Gastrocnemius medialis (tissue), 4 donors: Measurements from ENCODE around the gene YTHDF1.

Experiments
- POLR2A ChIP-seq, 2 donors: fragments of 450-650 bp; IDR thresholded peaks; one replicate each; pipeline ENCODE4 v1.6.1; 2017; ENCODE audit warnings: antibody characterized with exemption in 2 of 2, mild to moderate bottlenecking in 2 of 2, moderate library complexity in 2 of 2
- TF ChIP-seq, protein P1 (sequence below), 5 experiments: fragments of 450-650 bp in 3 of 5; fragments of 200-600 bp in 2 of 5; sonication (generic) in 2 of 5; IDR thresholded peaks in 4 of 5; conservative IDR thresholded peaks in 1 of 5; 1 replicate in 4 of 5; 2 replicates in 1 of 5; pipeline ENCODE4 v1.5.1; 2016 to 2019; ENCODE audit warnings: antibody characterized with exemption in 5 of 5, mild to moderate bottlenecking in 3 of 5, moderate library complexity in 3 of 5

DNA sequence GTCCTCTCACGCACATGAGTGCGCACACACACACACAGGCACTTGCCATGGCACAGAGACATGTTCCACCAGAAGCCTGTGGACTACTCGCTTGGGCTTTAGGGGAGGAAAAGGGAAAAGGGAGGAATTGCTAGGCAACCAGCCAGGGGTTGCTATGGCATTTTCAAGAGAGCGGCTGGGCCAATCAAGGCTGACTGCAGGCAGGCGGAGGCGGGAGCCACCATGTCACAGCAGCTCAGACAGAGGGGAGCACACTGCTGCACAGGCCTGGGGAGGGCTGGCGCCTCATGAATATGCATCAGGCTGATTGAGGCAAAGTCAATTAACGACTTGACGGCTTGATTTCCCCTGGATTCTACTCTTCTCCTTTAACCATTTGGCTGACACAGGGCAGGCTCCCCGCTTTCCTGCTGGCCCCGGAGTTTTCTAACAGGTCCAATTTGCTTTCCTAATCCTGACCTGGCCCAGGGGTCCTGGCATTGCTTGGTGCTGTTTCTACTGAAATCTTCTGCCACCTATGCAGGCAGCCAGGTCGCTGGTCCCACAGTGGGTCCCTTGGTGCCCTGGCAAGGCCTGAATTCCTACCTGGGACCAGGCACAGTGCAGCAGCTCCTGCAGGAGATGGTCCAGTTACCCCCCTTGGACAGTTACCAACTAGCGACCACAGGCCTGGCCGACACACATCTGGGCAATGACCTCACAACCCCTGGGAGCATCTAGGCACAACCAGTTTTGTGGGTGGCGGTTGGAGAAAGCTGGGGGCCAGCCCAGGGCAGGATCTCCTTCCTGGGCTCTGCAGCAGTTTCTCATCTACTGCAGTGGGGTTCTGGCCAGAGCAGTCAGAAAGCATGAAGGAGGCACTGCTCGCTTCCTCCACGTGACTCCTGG is 52.1 kb downstream of the YTHDF1 start:
- TF ChIP-seq, protein P1, sequence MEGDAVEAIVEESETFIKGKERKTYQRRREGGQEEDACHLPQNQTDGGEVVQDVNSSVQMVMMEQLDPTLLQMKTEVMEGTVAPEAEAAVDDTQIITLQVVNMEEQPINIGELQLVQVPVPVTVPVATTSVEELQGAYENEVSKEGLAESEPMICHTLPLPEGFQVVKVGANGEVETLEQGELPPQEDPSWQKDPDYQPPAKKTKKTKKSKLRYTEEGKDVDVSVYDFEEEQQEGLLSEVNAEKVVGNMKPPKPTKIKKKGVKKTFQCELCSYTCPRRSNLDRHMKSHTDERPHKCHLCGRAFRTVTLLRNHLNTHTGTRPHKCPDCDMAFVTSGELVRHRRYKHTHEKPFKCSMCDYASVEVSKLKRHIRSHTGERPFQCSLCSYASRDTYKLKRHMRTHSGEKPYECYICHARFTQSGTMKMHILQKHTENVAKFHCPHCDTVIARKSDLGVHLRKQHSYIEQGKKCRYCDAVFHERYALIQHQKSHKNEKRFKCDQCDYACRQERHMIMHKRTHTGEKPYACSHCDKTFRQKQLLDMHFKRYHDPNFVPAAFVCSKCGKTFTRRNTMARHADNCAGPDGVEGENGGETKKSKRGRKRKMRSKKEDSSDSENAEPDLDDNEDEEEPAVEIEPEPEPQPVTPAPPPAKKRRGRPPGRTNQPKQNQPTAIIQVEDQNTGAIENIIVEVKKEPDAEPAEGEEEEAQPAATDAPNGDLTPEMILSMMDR (IDR thresholded peaks at IDR 0.05 in 4 of 5, conservative IDR thresholded peaks at IDR 0.05 in 1 of 5): no peak
- TF ChIP-seq POLR2A (IDR thresholded peaks at IDR 0.05): no peak
